Measurements from ENCODE around the gene GRAMD4. TPM values are rescaled to one million over a fixed set of nuclear protein-coding genes. Genes with fewer than 3 reads are reported as not detected.

GRAMD4 gene
- polyA plus RNA-seq, 2 of the 4 experiments (the other 2 are of a cell fraction) = 7.7 to 13.1 TPM

- CTCF ChIA-PET = no interaction called here
- WGBS (ENCODE audit: missing lambda C conversion rate) = 87% methylated on average over 13 of the region's 13 CpGs
- DNase-seq (ENCODE audit: low read depth in 1 of 2, low spot score in 1 of 2) = no peak
- Histone ChIP-seq H3K4me1 (no peaks in the 10 kb centered on the region), H3K27ac (no peak overlapping the region), H3K4me3 (no peak overlapping the region), H3K4me2 (no peak overlapping the region), H3K9me3 (no peaks in the 10 kb centered on the region)
- ATAC-seq = no peak
- FAIRE-seq = no peak
- no peak for TF ChIP-seq ZC3H11A (IDR thresholded peaks at IDR 0.05)
- no peak for TF ChIP-seq SREBF2 (IDR thresholded peaks at IDR 0.05)
- TF ChIP-seq SMC3 (IDR thresholded peaks at IDR 0.05) = no peak
- no peak for TF ChIP-seq HMGXB4 (CRISPR knock-in tag; IDR thresholded peaks at IDR 0.05; ENCODE audit: borderline replicate concordance)
- no peak for TF ChIP-seq HEYL (CRISPR knock-in tag; IDR thresholded peaks at IDR 0.05)
- TF ChIP-seq RARB (CRISPR knock-in tag; IDR thresholded peaks at IDR 0.05) = no peak
- TF ChIP-seq TFCP2L1 (CRISPR knock-in tag; IDR thresholded peaks at IDR 0.05) = no peak
- POLR2A ChIA-PET = no interaction called here
Observed at GRCh38 chr22:46707305-46707704, 87.1 kb downstream of the GRAMD4 start.

GRCh38 chr22:46707827-46708570 lies 87.8 kb downstream of the GRAMD4 start:
- TF ChIP-seq RAD21 (conservative IDR thresholded peaks at IDR 0.05 in 1 of 2, IDR thresholded peaks at IDR 0.05 in 1 of 2) = no peak
- TF ChIP-seq NPAS2 (CRISPR knock-in tag; IDR thresholded peaks at IDR 0.05; ENCODE audit: borderline replicate concordance) = no peak
- TF ChIP-seq CTCF (IDR thresholded peaks at IDR 0.05) = no peak
- TF ChIP-seq E2F6 (IDR thresholded peaks at IDR 0.05; ENCODE audit: borderline replicate concordance, low read depth) = no peak
- H3K9me3 ChIP-seq = no peaks in the 10 kb centered on the region
- ChIA-PET POLR2A (no interaction called here), CTCF (no interaction called here)
- no peaks in the 10 kb centered on the region for H3K4me1 ChIP-seq
- DNase-seq (ENCODE audit: low read depth in 1 of 2, low spot score in 1 of 2) (no peak), ATAC-seq (no peak), FAIRE-seq (no peak)
- no peak overlapping the region for H3K27ac ChIP-seq
- WGBS (ENCODE audit: missing lambda C conversion rate) = 92% methylated on average over 30 of the region's 32 CpGs
- no peak overlapping the region for H3K4me3 ChIP-seq
- no peak overlapping the region for H3K4me2 ChIP-seq

- FAIRE-seq = no peak
- TF ChIP-seq NFE2L2 (conservative IDR thresholded peaks at IDR 0.05; ENCODE audit: low read length) (no peak), KDM1A (IDR thresholded peaks at IDR 0.05; ENCODE audit: low read depth) (no peak), ZSCAN20 (CRISPR knock-in tag; IDR thresholded peaks at IDR 0.05) (no peak), ZNF302 (CRISPR knock-in tag; IDR thresholded peaks at IDR 0.05) (no peak), USF2 (IDR thresholded peaks at IDR 0.05) (no peak), RARB (CRISPR knock-in tag; IDR thresholded peaks at IDR 0.05) (no peak), SMC3 (IDR thresholded peaks at IDR 0.05) (no peak), CTCF (IDR thresholded peaks at IDR 0.05) (no peak), SREBF2 (IDR thresholded peaks at IDR 0.05) (no peak), HES2 (IDR thresholded peaks at IDR 0.05) (no peak), HOXB13 (CRISPR knock-in tag; IDR thresholded peaks at IDR 0.05; ENCODE audit: low read depth) (no peak), MAZ (IDR thresholded peaks at IDR 0.05; ENCODE audit: borderline replicate concordance, low read depth, low read length) (no peak), POLR2A (IDR thresholded peaks at IDR 0.05; ENCODE audit: low read length) (no peak), KDM5A (IDR thresholded peaks at IDR 0.05) (no peak), PBX3 (IDR thresholded peaks at IDR 0.05) (no peak), MAX (IDR thresholded peaks at IDR 0.05) (no peak), FOXS1 (CRISPR knock-in tag; IDR thresholded peaks at IDR 0.05) (no peak)
- Histone ChIP-seq H3K27ac (no peak overlapping the region), H3K4me3 (no peak overlapping the region), H3K4me2 (no peak overlapping the region), H3K4me1 (no peaks in the 10 kb centered on the region), H3K9me3 (no peaks in the 10 kb centered on the region)
- ChIA-PET CTCF (no interaction called here), POLR2A (no interaction called here)
- ATAC-seq = no peak
- 96% methylated on average over 10 of the region's 17 CpGs for WGBS (ENCODE audit: missing lambda C conversion rate)
- DNase-seq (ENCODE audit: low read depth in 1 of 2, low spot score in 1 of 2) = no peak
Observed at GRCh38 chr22:46708766-46709330, 88.7 kb downstream of the GRAMD4 start.
